Thoracic aorta (tissue), 2 donors: ENCODE results near the gene MYO3B. TPM values are rescaled to one million over a fixed set of nuclear protein-coding genes. Genes with fewer than 3 reads are reported as not detected.

Experiments
- ATAC-seq: fragments of 150-250 bp; one replicate; pipeline ENCODE4 v1.8.0; 2017; ENCODE audit warnings: low read depth; ENCODE audit not compliant: insufficient number of reproducible peaks, low FRiP score
- DNase-seq: peaks from one replicate; pipeline ENCODE4 v3.0.0-alpha.2; 2020; ENCODE audit warnings: low spot score
- H3K27ac ChIP-seq, 2 donors: fragments of 200-600 bp; sonication (generic); 1 replicate in 1 of 2; 2 replicates in 1 of 2; pipeline ENCODE4 v1.5.1; 2016; ENCODE audit warnings: mild to moderate bottlenecking in 2 of 2, moderate library complexity in 2 of 2
- H3K27me3 ChIP-seq: fragments of 200-600 bp; sonication (generic); replicated peaks from 2 replicates; pipeline ENCODE4 v1.6.0; 2016; ENCODE audit warnings: mild to moderate bottlenecking; ENCODE audit not compliant: insufficient read depth
- H3K36me3 ChIP-seq: fragments of 200-600 bp; sonication (generic); one replicate; pipeline ENCODE4 v1.5.1; 2016
- H3K4me1 ChIP-seq, 2 donors: fragments of 200-600 bp; sonication (generic); 1 replicate in 1 of 2; 2 replicates in 1 of 2; pipeline versions ENCODE4 v1.5.1 to v1.6.0; 2016; ENCODE audit warnings: low read depth in 2 of 2, mild to moderate bottlenecking in 1 of 2; ENCODE audit not compliant: control insufficient read depth in 1 of 2
- H3K4me3 ChIP-seq: fragments of 200-600 bp; sonication (generic); 2 replicates; pipeline ENCODE4 v1.5.1; 2016; ENCODE audit warnings: mild to moderate bottlenecking
- H3K9me3 ChIP-seq: fragments of 200-600 bp; sonication (generic); 2 replicates; pipeline ENCODE4 v1.5.1; 2016
- total RNA-seq, 2 donors: library from RNA; depleted of rRNA; stranded (reverse); fragments of >200 nt; gene quantifications; one replicate each; pipeline versions ENCODE4 v1.1.0 to v1.2.3, GENCODE V29; 2016
- TF ChIP-seq, protein P1 (sequence below): fragments of 200-600 bp; sonication (generic); IDR thresholded peaks from one replicate; pipeline ENCODE4 v1.5.1; 2019; ENCODE audit warnings: antibody characterized with exemption

The MYO3B gene
- total RNA-seq, 2 donors from 2014 or later = not detected

DNA sequence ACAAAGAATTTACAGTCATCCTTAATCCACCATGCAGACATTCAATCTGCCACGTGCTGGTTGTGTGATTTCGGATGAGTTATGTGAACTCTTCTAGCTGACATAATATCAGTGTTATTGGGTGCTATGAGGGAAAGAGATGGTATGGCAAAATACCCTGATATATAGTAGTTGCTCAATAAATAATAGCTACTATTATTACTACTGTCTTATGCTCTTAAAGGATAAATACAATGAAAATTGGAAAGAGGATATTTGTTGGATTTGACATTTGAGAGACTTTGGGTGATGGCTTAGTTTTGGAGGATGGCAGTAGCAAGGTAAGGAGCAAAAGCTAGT lies 86.5 kb downstream of the MYO3B start:
- no peak overlapping the region for H3K4me3 ChIP-seq
- H3K4me1 ChIP-seq = no peaks in the 10 kb centered on the region
- no peaks in the 10 kb centered on the region for H3K36me3 ChIP-seq
- DNase-seq = no peak
- no peak overlapping the region for H3K27ac ChIP-seq
- TF ChIP-seq, protein P1, sequence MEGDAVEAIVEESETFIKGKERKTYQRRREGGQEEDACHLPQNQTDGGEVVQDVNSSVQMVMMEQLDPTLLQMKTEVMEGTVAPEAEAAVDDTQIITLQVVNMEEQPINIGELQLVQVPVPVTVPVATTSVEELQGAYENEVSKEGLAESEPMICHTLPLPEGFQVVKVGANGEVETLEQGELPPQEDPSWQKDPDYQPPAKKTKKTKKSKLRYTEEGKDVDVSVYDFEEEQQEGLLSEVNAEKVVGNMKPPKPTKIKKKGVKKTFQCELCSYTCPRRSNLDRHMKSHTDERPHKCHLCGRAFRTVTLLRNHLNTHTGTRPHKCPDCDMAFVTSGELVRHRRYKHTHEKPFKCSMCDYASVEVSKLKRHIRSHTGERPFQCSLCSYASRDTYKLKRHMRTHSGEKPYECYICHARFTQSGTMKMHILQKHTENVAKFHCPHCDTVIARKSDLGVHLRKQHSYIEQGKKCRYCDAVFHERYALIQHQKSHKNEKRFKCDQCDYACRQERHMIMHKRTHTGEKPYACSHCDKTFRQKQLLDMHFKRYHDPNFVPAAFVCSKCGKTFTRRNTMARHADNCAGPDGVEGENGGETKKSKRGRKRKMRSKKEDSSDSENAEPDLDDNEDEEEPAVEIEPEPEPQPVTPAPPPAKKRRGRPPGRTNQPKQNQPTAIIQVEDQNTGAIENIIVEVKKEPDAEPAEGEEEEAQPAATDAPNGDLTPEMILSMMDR = no peak
- no peaks in the 10 kb centered on the region for H3K9me3 ChIP-seq
- ATAC-seq = no peak
- no peaks in the 10 kb centered on the region for H3K27me3 ChIP-seq

DNA sequence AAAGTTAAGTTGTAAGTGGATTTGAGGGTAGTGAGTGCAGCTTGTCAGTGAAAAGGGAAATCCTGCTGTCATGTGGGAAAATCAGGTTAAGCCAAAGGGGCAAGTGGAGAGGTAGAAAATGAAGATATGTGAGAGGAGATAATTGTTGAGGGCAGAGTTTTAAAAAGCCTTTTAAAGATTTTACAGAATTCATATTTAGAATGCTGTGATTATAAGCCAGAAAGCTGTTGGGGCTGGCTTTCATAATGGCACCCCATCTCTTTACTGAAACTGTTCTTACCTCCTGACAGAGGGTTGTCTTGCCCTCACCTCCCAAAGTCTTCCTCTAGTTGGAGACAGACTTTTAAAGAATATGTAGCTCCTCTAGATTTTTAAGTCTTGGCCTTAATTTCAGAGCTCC lies 86.9 kb downstream of the MYO3B start:
- Histone ChIP-seq H3K9me3 (no peaks in the 10 kb centered on the region), H3K36me3 (no peaks in the 10 kb centered on the region), H3K27me3 (no peaks in the 10 kb centered on the region), H3K4me1 (no peaks in the 10 kb centered on the region), H3K27ac (no peak overlapping the region), H3K4me3 (no peak overlapping the region)
- ATAC-seq (no peak), DNase-seq (no peak)
- TF ChIP-seq, protein P1 = no peak

DNA sequence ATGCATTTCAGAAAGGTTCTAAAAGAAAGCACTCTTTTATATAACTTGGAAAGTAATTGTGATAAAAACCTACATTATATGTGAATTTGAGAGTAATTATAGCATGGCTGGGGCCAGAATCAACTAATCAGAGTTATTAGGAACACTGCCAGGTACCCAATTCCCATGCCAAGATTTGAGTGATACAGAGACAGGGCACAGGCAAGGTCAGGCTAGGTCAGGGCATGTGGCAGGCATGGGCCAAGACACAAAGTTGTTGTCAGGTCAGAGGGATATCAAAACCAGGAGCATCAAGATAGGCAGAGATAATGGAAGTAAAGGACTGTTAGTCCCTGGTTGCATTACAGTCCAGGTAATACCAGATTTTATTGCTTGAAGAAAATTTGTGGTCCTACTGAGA lies 87.4 kb downstream of the MYO3B start:
- Histone ChIP-seq H3K4me1 (no peaks in the 10 kb centered on the region), H3K27ac (no peak overlapping the region), H3K36me3 (no peaks in the 10 kb centered on the region), H3K9me3 (no peaks in the 10 kb centered on the region), H3K4me3 (no peak overlapping the region), H3K27me3 (no peaks in the 10 kb centered on the region)
- TF ChIP-seq, protein P1 = no peak
- DNase-seq (no peak), ATAC-seq (no peak)

DNA sequence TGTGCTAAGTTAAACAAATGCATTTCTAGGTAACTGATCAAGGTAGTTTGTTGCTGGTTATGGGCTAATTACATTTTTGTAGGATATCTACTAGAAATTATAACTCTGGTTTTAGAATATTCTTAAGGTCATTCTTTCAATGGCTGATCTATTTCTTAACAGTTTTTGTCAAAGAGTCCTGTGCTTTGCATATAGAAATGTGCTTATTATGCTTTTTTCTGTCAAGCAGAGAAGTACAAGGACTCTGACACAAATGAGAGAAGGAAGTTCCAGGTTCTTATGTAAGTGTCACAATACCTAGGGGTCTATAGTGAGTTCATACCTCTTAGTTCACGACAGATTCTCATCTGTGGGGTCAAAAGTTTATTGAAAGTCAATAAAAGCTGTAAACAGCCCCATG lies 88.4 kb downstream of the MYO3B start:
- H3K9me3 ChIP-seq = no peaks in the 10 kb centered on the region
- no peak overlapping the region for H3K4me3 ChIP-seq
- no peaks in the 10 kb centered on the region for H3K4me1 ChIP-seq
- H3K36me3 ChIP-seq = no peaks in the 10 kb centered on the region
- H3K27ac ChIP-seq = no peak overlapping the region
- no peak for ATAC-seq
- TF ChIP-seq, protein P1 = no peak
- H3K27me3 ChIP-seq = no peaks in the 10 kb centered on the region
- no peak for DNase-seq

DNA sequence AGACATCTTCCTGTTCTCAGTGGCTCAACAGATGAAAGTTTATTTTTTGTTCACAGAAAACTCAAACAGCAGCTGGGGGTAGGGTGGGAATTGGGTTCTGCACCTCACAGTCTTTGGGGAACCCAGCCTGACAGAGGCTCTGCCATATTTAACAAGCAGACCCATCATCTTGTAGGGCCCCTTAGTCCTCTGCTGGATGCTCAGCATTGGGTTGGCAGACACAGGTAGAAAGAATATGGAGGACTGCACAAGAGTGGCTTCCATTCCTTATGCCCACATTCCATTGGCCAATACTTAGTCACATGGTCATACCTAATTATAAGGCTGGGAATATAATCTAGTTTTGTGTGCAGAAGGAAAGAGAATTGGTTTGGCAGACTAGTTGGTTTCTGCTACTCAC lies 89.1 kb downstream of the MYO3B start:
- TF ChIP-seq, protein P1 = no peak
- Histone ChIP-seq H3K27me3 (no peaks in the 10 kb centered on the region), H3K4me1 (no peaks in the 10 kb centered on the region), H3K9me3 (no peaks in the 10 kb centered on the region), H3K36me3 (no peaks in the 10 kb centered on the region), H3K4me3 (no peak overlapping the region), H3K27ac (no peak overlapping the region)
- ATAC-seq (no peak), DNase-seq (no peak)
